WTC11 (cell line): ENCODE data around the gene PLA2G4F. TPM values are rescaled to one million over a fixed set of nuclear protein-coding genes. Genes with fewer than 3 reads are reported as not detected.

Experiments
- ATAC-seq: fragments of 200-7000 bp; cut with Tn5 transposase; 2 replicates; pipeline ENCODE4 v1.10.0; 2021; ENCODE audit warnings: mild to moderate bottlenecking, moderate library complexity
- CTCF ChIA-PET: fragments of 300-600 bp; sonication (Branson Sonifier 250); formaldehyde crosslinking; loops from one replicate; lab custom pipeline; 2021; ENCODE audit warnings: antibody characterized with exemption; lab: Charles Lee
- POLR2A ChIA-PET: fragments of 350-600 bp; sonication (Branson Sonifier 250); formaldehyde crosslinking; loops from one replicate; lab custom pipeline; 2021; ENCODE audit warnings: antibody characterized with exemption; lab: Charles Lee
- DNase-seq: peaks from one replicate; pipeline ENCODE4 v3.0.0; 2021; ENCODE audit warnings: low spot score
- H3K27ac Mint-ChIP-seq: 2 replicates; pipeline ENCODE4 v1.8.0; 2021; ENCODE audit warnings: mixed read lengths
- H3K27me3 Mint-ChIP-seq: 2 replicates; pipeline ENCODE4 v1.8.0; 2021; ENCODE audit warnings: low read depth, mild to moderate bottlenecking, moderate library complexity, mixed read lengths
- H3K36me3 Mint-ChIP-seq: 2 replicates; pipeline ENCODE4 v1.8.0; 2021; ENCODE audit warnings: mixed read lengths
- H3K4me1 Mint-ChIP-seq: 2 replicates; pipeline ENCODE4 v1.8.0; 2022; ENCODE audit warnings: mixed read lengths
- H3K4me3 Mint-ChIP-seq: 2 replicates; pipeline ENCODE4 v1.8.0; 2021; ENCODE audit warnings: mild to moderate bottlenecking, moderate library complexity, mixed read lengths
- H3K9me3 Mint-ChIP-seq: 2 replicates; pipeline ENCODE4 v1.8.0; 2021; ENCODE audit warnings: mixed read lengths
- CREB1 ChIP-seq: sonication (generic); formaldehyde crosslinking; IDR thresholded peaks from 2 replicates; pipeline ENCODE4 v1.8.0; 2023; ENCODE audit warnings: mild to moderate bottlenecking, missing genetic modification reagents
- ELF4 ChIP-seq: sonication (generic); formaldehyde crosslinking; IDR thresholded peaks from 2 replicates; pipeline ENCODE4 v1.8.1; 2022; ENCODE audit warnings: low read depth, mild to moderate bottlenecking, moderate library complexity, missing genetic modification reagents
- EMX1 ChIP-seq: fragments of 250-450 bp; sonication (Bioruptor Pico); IDR thresholded peaks from 2 replicates; pipeline ENCODE4 v1.8.0; 2021; ENCODE audit warnings: mild to moderate bottlenecking
- ESRRA ChIP-seq: sonication (generic); formaldehyde crosslinking; IDR thresholded peaks from 2 replicates; pipeline ENCODE4 v1.8.1; 2022; ENCODE audit warnings: mild to moderate bottlenecking, missing genetic modification reagents, borderline replicate concordance
- FOXK1 ChIP-seq: sonication (generic); formaldehyde crosslinking; IDR thresholded peaks from 2 replicates; pipeline ENCODE4 v1.8.0; 2022; ENCODE audit warnings: mild to moderate bottlenecking, moderate library complexity, missing genetic modification reagents
- GRHL2 ChIP-seq: fragments of 250-450 bp; sonication (Bioruptor Pico); IDR thresholded peaks from 2 replicates; pipeline ENCODE4 v1.8.0; 2022; ENCODE audit warnings: mild to moderate bottlenecking, moderate library complexity; ENCODE audit not compliant: insufficient replicate concordance, severe bottlenecking
- JAZF1 ChIP-seq: fragments of 250-450 bp; sonication (Bioruptor Pico); IDR thresholded peaks from 2 replicates; pipeline ENCODE4 v1.9.0; 2021; ENCODE audit warnings: moderate library complexity, mild to moderate bottlenecking, inconsistent platforms
- KAT7 ChIP-seq: sonication (generic); formaldehyde crosslinking; IDR thresholded peaks from 2 replicates; pipeline ENCODE4 v1.8.1; 2023; ENCODE audit warnings: missing genetic modification reagents, mild to moderate bottlenecking, borderline replicate concordance
- NFE2L1 ChIP-seq: sonication (generic); formaldehyde crosslinking; IDR thresholded peaks from 2 replicates; pipeline ENCODE4 v1.8.1; 2023; ENCODE audit warnings: missing genetic modification reagents
- PRRX2 ChIP-seq: fragments of 250-450 bp; sonication (Bioruptor Pico); IDR thresholded peaks from 2 replicates; pipeline ENCODE4 v1.8.0; 2021; ENCODE audit warnings: mild to moderate bottlenecking
- TCF7 ChIP-seq: sonication (generic); formaldehyde crosslinking; IDR thresholded peaks from 2 replicates; pipeline ENCODE4 v1.8.0; 2022; ENCODE audit warnings: mild to moderate bottlenecking, low read depth, missing genetic modification reagents, moderate library complexity
- ZNF423 ChIP-seq: fragments of 250-450 bp; sonication (Bioruptor Pico); IDR thresholded peaks from 2 replicates; pipeline ENCODE4 v2.1.2; 2022; ENCODE audit warnings: mild to moderate bottlenecking, moderate library complexity
- total RNA-seq: library from RNA; stranded (reverse); gene quantifications from 3 replicates; pipeline ENCODE4 v1.2.3, GENCODE V29; 2021
- TF ChIP-seq, protein P1 (sequence below): sonication (generic); formaldehyde crosslinking; IDR thresholded peaks from 2 replicates; pipeline ENCODE4 v1.8.1; 2022; ENCODE audit warnings: low read depth, missing genetic modification reagents, borderline replicate concordance
- TF ChIP-seq, protein P2 (sequence below): sonication (generic); formaldehyde crosslinking; conservative IDR thresholded peaks from 2 replicates; pipeline ENCODE4 v1.8.1; 2023; ENCODE audit warnings: mild to moderate bottlenecking, low read depth, missing genetic modification reagents, moderate library complexity
- TF ChIP-seq, protein P3 (sequence below): fragments of 250-450 bp; sonication (Bioruptor Pico); IDR thresholded peaks from 2 replicates; pipeline ENCODE4 v1.9.0; 2021; ENCODE audit warnings: mild to moderate bottlenecking, borderline replicate concordance
- TF ChIP-seq, protein P4 (sequence below): sonication (generic); formaldehyde crosslinking; IDR thresholded peaks from 2 replicates; pipeline ENCODE4 v1.8.1; 2022; ENCODE audit warnings: mild to moderate bottlenecking, missing genetic modification reagents, moderate library complexity, borderline replicate concordance
- TF ChIP-seq, protein P5 (sequence below): sonication (generic); formaldehyde crosslinking; IDR thresholded peaks from 2 replicates; pipeline ENCODE4 v1.8.0; 2023; ENCODE audit warnings: mild to moderate bottlenecking, missing genetic modification reagents

Gene PLA2G4F
- total RNA-seq, 1 experiment from 2014 or later = 0.11 TPM

DNA sequence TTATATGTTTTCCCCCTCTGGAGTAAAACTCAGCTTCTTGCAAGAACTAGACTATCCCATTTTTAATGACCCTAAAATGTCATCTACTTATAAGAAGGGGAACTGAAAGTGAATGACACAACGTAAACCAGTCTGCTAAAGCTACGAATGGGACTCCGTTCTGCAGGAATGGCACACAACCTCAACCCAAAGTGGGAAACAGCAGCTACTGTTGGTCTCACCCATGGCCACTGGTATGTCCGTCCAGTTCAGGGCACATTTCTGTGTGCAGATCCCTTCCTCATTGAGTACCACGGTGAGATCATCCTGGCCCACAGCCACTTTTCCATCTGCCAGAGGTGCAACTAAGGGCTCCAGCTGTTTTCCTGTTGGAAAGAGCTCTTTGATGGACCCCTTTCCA is 27.9 kb upstream of the PLA2G4F start:
- H3K27me3 Mint-ChIP-seq = no peaks in the 10 kb centered on the region
- no peak overlapping the region for H3K27ac Mint-ChIP-seq
- no peaks in the 10 kb centered on the region for H3K9me3 Mint-ChIP-seq
- no peak overlapping the region for H3K4me3 Mint-ChIP-seq
- H3K36me3 Mint-ChIP-seq = peaks cover 61% of the 10 kb centered on the region
- ChIA-PET CTCF (no interaction called here), POLR2A (no interaction called here)
- TF ChIP-seq, protein P1, sequence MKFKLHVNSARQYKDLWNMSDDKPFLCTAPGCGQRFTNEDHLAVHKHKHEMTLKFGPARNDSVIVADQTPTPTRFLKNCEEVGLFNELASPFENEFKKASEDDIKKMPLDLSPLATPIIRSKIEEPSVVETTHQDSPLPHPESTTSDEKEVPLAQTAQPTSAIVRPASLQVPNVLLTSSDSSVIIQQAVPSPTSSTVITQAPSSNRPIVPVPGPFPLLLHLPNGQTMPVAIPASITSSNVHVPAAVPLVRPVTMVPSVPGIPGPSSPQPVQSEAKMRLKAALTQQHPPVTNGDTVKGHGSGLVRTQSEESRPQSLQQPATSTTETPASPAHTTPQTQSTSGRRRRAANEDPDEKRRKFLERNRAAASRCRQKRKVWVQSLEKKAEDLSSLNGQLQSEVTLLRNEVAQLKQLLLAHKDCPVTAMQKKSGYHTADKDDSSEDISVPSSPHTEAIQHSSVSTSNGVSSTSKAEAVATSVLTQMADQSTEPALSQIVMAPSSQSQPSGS = no peak
- no peak for TF ChIP-seq ZNF423 (CRISPR knock-in tag)
- TF ChIP-seq, protein P2, sequence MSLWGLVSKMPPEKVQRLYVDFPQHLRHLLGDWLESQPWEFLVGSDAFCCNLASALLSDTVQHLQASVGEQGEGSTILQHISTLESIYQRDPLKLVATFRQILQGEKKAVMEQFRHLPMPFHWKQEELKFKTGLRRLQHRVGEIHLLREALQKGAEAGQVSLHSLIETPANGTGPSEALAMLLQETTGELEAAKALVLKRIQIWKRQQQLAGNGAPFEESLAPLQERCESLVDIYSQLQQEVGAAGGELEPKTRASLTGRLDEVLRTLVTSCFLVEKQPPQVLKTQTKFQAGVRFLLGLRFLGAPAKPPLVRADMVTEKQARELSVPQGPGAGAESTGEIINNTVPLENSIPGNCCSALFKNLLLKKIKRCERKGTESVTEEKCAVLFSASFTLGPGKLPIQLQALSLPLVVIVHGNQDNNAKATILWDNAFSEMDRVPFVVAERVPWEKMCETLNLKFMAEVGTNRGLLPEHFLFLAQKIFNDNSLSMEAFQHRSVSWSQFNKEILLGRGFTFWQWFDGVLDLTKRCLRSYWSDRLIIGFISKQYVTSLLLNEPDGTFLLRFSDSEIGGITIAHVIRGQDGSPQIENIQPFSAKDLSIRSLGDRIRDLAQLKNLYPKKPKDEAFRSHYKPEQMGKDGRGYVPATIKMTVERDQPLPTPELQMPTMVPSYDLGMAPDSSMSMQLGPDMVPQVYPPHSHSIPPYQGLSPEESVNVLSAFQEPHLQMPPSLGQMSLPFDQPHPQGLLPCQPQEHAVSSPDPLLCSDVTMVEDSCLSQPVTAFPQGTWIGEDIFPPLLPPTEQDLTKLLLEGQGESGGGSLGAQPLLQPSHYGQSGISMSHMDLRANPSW = no peak
- TF ChIP-seq KAT7 (CRISPR knock-in tag) = no peak
- TF ChIP-seq JAZF1 (CRISPR knock-in tag) = no peak
- TF ChIP-seq ESRRA (CRISPR knock-in tag) = no peak
- TF ChIP-seq, protein P3, sequence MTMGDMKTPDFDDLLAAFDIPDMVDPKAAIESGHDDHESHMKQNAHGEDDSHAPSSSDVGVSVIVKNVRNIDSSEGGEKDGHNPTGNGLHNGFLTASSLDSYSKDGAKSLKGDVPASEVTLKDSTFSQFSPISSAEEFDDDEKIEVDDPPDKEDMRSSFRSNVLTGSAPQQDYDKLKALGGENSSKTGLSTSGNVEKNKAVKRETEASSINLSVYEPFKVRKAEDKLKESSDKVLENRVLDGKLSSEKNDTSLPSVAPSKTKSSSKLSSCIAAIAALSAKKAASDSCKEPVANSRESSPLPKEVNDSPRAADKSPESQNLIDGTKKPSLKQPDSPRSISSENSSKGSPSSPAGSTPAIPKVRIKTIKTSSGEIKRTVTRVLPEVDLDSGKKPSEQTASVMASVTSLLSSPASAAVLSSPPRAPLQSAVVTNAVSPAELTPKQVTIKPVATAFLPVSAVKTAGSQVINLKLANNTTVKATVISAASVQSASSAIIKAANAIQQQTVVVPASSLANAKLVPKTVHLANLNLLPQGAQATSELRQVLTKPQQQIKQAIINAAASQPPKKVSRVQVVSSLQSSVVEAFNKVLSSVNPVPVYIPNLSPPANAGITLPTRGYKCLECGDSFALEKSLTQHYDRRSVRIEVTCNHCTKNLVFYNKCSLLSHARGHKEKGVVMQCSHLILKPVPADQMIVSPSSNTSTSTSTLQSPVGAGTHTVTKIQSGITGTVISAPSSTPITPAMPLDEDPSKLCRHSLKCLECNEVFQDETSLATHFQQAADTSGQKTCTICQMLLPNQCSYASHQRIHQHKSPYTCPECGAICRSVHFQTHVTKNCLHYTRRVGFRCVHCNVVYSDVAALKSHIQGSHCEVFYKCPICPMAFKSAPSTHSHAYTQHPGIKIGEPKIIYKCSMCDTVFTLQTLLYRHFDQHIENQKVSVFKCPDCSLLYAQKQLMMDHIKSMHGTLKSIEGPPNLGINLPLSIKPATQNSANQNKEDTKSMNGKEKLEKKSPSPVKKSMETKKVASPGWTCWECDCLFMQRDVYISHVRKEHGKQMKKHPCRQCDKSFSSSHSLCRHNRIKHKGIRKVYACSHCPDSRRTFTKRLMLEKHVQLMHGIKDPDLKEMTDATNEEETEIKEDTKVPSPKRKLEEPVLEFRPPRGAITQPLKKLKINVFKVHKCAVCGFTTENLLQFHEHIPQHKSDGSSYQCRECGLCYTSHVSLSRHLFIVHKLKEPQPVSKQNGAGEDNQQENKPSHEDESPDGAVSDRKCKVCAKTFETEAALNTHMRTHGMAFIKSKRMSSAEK = no peak
- TF ChIP-seq TCF7 (CRISPR knock-in tag) = no peak
- TF ChIP-seq NFE2L1 (CRISPR knock-in tag) = no peak
- no peaks in the 10 kb centered on the region for H3K4me1 Mint-ChIP-seq
- DNase-seq = no peak
- no peak for ATAC-seq

DNA sequence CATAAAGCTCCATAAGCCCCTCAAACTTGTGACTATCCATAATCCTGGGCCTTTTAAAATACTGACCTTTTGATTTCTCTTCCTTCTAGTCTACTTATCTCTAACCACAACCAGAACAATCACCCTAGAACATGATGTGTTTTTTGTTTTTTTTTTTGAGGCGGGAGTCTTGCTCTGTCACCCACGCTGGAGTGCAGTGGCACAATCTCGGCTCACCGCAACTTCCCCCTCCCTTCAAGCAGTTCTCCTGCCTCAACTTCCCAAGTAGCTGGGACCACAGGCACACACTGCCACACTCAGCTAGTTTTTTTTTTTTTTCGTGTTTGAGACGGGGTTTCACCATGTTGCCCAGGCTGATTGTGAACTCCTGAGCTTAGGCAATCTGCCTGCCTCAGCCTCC is 26.5 kb upstream of the PLA2G4F start:
- H3K4me1 Mint-ChIP-seq = no peaks in the 10 kb centered on the region
- H3K4me3 Mint-ChIP-seq = no peak overlapping the region
- H3K27me3 Mint-ChIP-seq = no peaks in the 10 kb centered on the region
- ChIA-PET CTCF (interaction anchor here (0.7 kb wide), 1 partner anchor 181 kb away, joined by 3 read pairs; no protein-coding TSS in a partner anchor), POLR2A (interaction anchor here (0.6 to 0.7 kb wide), 2 partner anchors 205 to 556 kb away, joined by 3 to 4 read pairs; no protein-coding TSS in a partner anchor)
- ATAC-seq (no peak), DNase-seq (no peak)
- no peaks in the 10 kb centered on the region for H3K9me3 Mint-ChIP-seq
- peaks cover 58% of the 10 kb centered on the region for H3K36me3 Mint-ChIP-seq
- H3K27ac Mint-ChIP-seq = peak overlapping the region; percentile 13; the same call in 1 of the 2 replicates
- TF ChIP-seq ELF4 (CRISPR knock-in tag) = no peak
- TF ChIP-seq, protein P3 = no peak
- TF ChIP-seq, protein P4, sequence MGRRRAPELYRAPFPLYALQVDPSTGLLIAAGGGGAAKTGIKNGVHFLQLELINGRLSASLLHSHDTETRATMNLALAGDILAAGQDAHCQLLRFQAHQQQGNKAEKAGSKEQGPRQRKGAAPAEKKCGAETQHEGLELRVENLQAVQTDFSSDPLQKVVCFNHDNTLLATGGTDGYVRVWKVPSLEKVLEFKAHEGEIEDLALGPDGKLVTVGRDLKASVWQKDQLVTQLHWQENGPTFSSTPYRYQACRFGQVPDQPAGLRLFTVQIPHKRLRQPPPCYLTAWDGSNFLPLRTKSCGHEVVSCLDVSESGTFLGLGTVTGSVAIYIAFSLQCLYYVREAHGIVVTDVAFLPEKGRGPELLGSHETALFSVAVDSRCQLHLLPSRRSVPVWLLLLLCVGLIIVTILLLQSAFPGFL (CRISPR knock-in tag) = no peak
- TF ChIP-seq, protein P5, sequence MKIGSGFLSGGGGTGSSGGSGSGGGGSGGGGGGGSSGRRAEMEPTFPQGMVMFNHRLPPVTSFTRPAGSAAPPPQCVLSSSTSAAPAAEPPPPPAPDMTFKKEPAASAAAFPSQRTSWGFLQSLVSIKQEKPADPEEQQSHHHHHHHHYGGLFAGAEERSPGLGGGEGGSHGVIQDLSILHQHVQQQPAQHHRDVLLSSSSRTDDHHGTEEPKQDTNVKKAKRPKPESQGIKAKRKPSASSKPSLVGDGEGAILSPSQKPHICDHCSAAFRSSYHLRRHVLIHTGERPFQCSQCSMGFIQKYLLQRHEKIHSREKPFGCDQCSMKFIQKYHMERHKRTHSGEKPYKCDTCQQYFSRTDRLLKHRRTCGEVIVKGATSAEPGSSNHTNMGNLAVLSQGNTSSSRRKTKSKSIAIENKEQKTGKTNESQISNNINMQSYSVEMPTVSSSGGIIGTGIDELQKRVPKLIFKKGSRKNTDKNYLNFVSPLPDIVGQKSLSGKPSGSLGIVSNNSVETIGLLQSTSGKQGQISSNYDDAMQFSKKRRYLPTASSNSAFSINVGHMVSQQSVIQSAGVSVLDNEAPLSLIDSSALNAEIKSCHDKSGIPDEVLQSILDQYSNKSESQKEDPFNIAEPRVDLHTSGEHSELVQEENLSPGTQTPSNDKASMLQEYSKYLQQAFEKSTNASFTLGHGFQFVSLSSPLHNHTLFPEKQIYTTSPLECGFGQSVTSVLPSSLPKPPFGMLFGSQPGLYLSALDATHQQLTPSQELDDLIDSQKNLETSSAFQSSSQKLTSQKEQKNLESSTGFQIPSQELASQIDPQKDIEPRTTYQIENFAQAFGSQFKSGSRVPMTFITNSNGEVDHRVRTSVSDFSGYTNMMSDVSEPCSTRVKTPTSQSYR = no peak
- no peak for TF ChIP-seq EMX1
- no peak for TF ChIP-seq PRRX2 (CRISPR knock-in tag)
- TF ChIP-seq FOXK1 (CRISPR knock-in tag) = no peak
- no peak for TF ChIP-seq GRHL2 (CRISPR knock-in tag)
- no peak for TF ChIP-seq CREB1 (CRISPR knock-in tag)
